ENCODE data around the gene SHC2.
"Not testable (repeated sequence)": the region's sequence is repeated elsewhere in the genome, so short reads cannot be mapped to it uniquely, and the experiment has no call there.

The SHC2 gene

GRCh38 chr19:453606-454005 lies 7.2 kb downstream of the SHC2 start:
- DNase-seq (ENCODE audit: extremely low read depth, low read depth) = no peak

GRCh38 chr19:452829-453228 lies 8.0 kb downstream of the SHC2 start:
- TF ChIP-seq CTCF (IDR thresholded peaks at IDR 0.05; ENCODE audit: low read depth, low read length, missing control alignments) = no peak

More at GRCh38 chr19:453606-454005, 7.2 kb downstream of the SHC2 start:
- TF ChIP-seq CTCF (IDR thresholded peaks at IDR 0.05; ENCODE audit: low read depth, low read length, missing control alignments) = no peak
- H3K4me3 ChIP-seq (replicated peaks; ENCODE audit: low read depth, low read length) = no peak overlapping the region

GRCh38 chr19:450912-451481 lies 9.8 kb downstream of the SHC2 start:
- not testable (repeated sequence) for H3K4me3 ChIP-seq (replicated peaks; ENCODE audit: low read depth, low read length); DNase-seq (ENCODE audit: extremely low read depth, low read depth)

More at GRCh38 chr19:452829-453228, 8.0 kb downstream of the SHC2 start:
- H3K4me3 ChIP-seq (replicated peaks; ENCODE audit: low read depth, low read length) = no peak overlapping the region
- DNase-seq (ENCODE audit: extremely low read depth, low read depth) = no peak

GRCh38 chr19:449916-450315 lies 10.9 kb downstream of the SHC2 start:
- no peak overlapping the region for H3K4me3 ChIP-seq (replicated peaks; ENCODE audit: low read depth, low read length)
- TF ChIP-seq CTCF (IDR thresholded peaks at IDR 0.05; ENCODE audit: low read depth, low read length, missing control alignments) = no peak
- DNase-seq (ENCODE audit: extremely low read depth, low read depth) = no peak

GRCh38 chr19:447816-448560 lies 12.8 kb downstream of the SHC2 start:
- H3K4me3 ChIP-seq (replicated peaks; ENCODE audit: low read depth, low read length) = no peak overlapping the region
- no peak for TF ChIP-seq CTCF (IDR thresholded peaks at IDR 0.05; ENCODE audit: low read depth, low read length, missing control alignments)
- DNase-seq (ENCODE audit: extremely low read depth, low read depth) = no peak

GRCh38 chr19:447064-447426 lies 13.8 kb downstream of the SHC2 start:
- no peak overlapping the region for H3K4me3 ChIP-seq (replicated peaks; ENCODE audit: low read depth, low read length)
- DNase-seq (ENCODE audit: extremely low read depth, low read depth) = no peak
- no peak for TF ChIP-seq CTCF (IDR thresholded peaks at IDR 0.05; ENCODE audit: low read depth, low read length, missing control alignments)

GRCh38 chr19:444677-445210 lies 16.1 kb downstream of the SHC2 start:
- no peak overlapping the region for H3K4me3 ChIP-seq (replicated peaks; ENCODE audit: low read depth, low read length)
- no peak for TF ChIP-seq CTCF (IDR thresholded peaks at IDR 0.05; ENCODE audit: low read depth, low read length, missing control alignments)
- no peak for DNase-seq (ENCODE audit: extremely low read depth, low read depth)
